Neuronal stem cell (in vitro differentiated cells): ENCODE measurements around the gene TEX11. TPM values are rescaled to one million over a fixed set of nuclear protein-coding genes. Genes with fewer than 3 reads are reported as not detected.

Experiments used
- DNase-seq: peaks from one replicate; pipeline ENCODE4 v3.0.0-alpha.2; 2013; ENCODE audit warnings: low spot score
- H2AFZ ChIP-seq: one replicate; pipeline ENCODE4 v1.6.1; 2013; ENCODE audit warnings: mild to moderate bottlenecking, low read length, inconsistent platforms
- H2AK5ac ChIP-seq: 2 replicates; pipeline ENCODE4 v1.6.1; 2013; ENCODE audit warnings: low read depth, mild to moderate bottlenecking, inconsistent platforms, low read length, moderate library complexity, mixed read lengths
- H2BK120ac ChIP-seq: 2 replicates; pipeline ENCODE4 v1.6.1; 2013; ENCODE audit warnings: low read depth, mild to moderate bottlenecking, inconsistent platforms, low read length, moderate library complexity, mixed read lengths
- H2BK12ac ChIP-seq: one replicate; pipeline ENCODE4 v1.6.1; 2013; ENCODE audit warnings: low read length, inconsistent platforms
- H2BK15ac ChIP-seq: 2 replicates; pipeline ENCODE4 v1.6.1; 2013; ENCODE audit warnings: mild to moderate bottlenecking, low read length, inconsistent platforms, mixed read lengths
- H2BK5ac ChIP-seq: one replicate; pipeline ENCODE4 v1.6.1; 2013; ENCODE audit warnings: inconsistent platforms, mild to moderate bottlenecking, low read length, moderate library complexity
- H3K14ac ChIP-seq: one replicate; pipeline ENCODE4 v1.6.1; 2013; ENCODE audit warnings: low read length, inconsistent platforms
- H3K18ac ChIP-seq: 2 replicates; pipeline ENCODE4 v1.6.1; 2013; ENCODE audit warnings: low read length, inconsistent platforms
- H3K23ac ChIP-seq: 2 replicates; pipeline ENCODE4 v1.6.1; 2013; ENCODE audit warnings: low read depth, mild to moderate bottlenecking, mixed read lengths, low read length, inconsistent platforms; ENCODE audit not compliant: poor library complexity
- H3K27ac ChIP-seq: replicated peaks from 3 replicates; pipeline ENCODE4 v1.5.1; 2013; ENCODE audit warnings: low read length, inconsistent platforms
- H3K27me3 ChIP-seq, 3 experiments: 2 replicates each; pipeline ENCODE4 v1.6.1; 2013; ENCODE audit warnings: low read length in 3 of 3, mild to moderate bottlenecking in 2 of 3, inconsistent platforms in 1 of 3, low read depth in 1 of 3, mixed read lengths in 1 of 3, moderate library complexity in 1 of 3; ENCODE audit not compliant: control insufficient read depth in 3 of 3, insufficient read depth in 3 of 3
- H3K36me3 ChIP-seq, 2 donors: replicated peaks in 1 of 2; 2 replicates each; pipeline ENCODE4 v1.6.1; 2013; ENCODE audit warnings: low read length in 2 of 2; ENCODE audit not compliant: control insufficient read depth in 2 of 2, insufficient read depth in 2 of 2
- H3K4ac ChIP-seq: 2 replicates; pipeline ENCODE4 v1.6.1; 2013; ENCODE audit warnings: inconsistent platforms, mild to moderate bottlenecking, low read length, moderate library complexity
- H3K4me1 ChIP-seq, 2 donors: 1 replicate in 1 of 2; 2 replicates in 1 of 2; pipeline ENCODE4 v1.6.1; 2013; ENCODE audit warnings: low read length in 2 of 2, low read depth in 1 of 2; ENCODE audit not compliant: control insufficient read depth in 2 of 2, insufficient read depth in 1 of 2
- H3K4me2 ChIP-seq: one replicate; pipeline ENCODE4 v1.6.1; 2013; ENCODE audit warnings: mild to moderate bottlenecking, low read length, inconsistent platforms; ENCODE audit not compliant: insufficient read depth, poor library complexity, severe bottlenecking
- H3K4me3 ChIP-seq, 2 donors: 2 replicates each; pipeline ENCODE4 v1.5.1; 2013; ENCODE audit warnings: low read length in 2 of 2, mild to moderate bottlenecking in 2 of 2, inconsistent platforms in 1 of 2, moderate library complexity in 1 of 2
- H3K79me1 ChIP-seq: one replicate; pipeline ENCODE4 v1.6.1; 2013; ENCODE audit warnings: low read depth, mild to moderate bottlenecking, inconsistent platforms, low read length, moderate library complexity
- H3K9ac ChIP-seq: one replicate; pipeline ENCODE4 v1.6.1; 2013; ENCODE audit warnings: mild to moderate bottlenecking, low read depth, low read length, inconsistent platforms; ENCODE audit not compliant: poor library complexity
- H3K9me3 ChIP-seq, 2 donors: replicated peaks in 1 of 2; 2 replicates each; pipeline versions ENCODE3 to v1.6.1; 2013; ENCODE audit warnings: low read length in 2 of 2, mild to moderate bottlenecking in 2 of 2, inconsistent platforms in 1 of 2, low read depth in 1 of 2, mixed read lengths in 1 of 2, moderate library complexity in 1 of 2; ENCODE audit not compliant: control insufficient read depth in 2 of 2, insufficient read depth in 1 of 2
- H4K8ac ChIP-seq: one replicate; pipeline ENCODE4 v1.6.1; 2013; ENCODE audit warnings: low read depth, mild to moderate bottlenecking, inconsistent platforms, low read length, moderate library complexity
- H4K91ac ChIP-seq: one replicate; pipeline ENCODE4 v1.6.1; 2013; ENCODE audit warnings: low read length, low read depth, mild to moderate bottlenecking, inconsistent platforms; ENCODE audit not compliant: poor library complexity
- WGBS, 2 donors: extraction: QIAGEN DNeasy Blood & Tissue Kit; methylation state at CpG; one replicate each; pipeline ENCODE4 v1.1.7; 2013; ENCODE audit warnings: missing lambda C conversion rate in 2 of 2, mixed read lengths in 1 of 2; ENCODE audit not compliant: insufficient read length in 2 of 2, insufficient replicate concordance in 1 of 2; ENCODE audit errors: extremely low coverage in 2 of 2; 5-methylcytosine and 5-hydroxymethylcytosine counted together
- polyA plus RNA-seq, 2 experiments: library from polyadenylated mRNA; stranded (reverse); fragments of 200-250 nt; gene quantifications; one replicate each; pipeline ENCODE4 v1.2.3, GENCODE V29; 2013

TEX11 gene
- 0.35 TPM for polyA plus RNA-seq (2013, experiment 1 of 2)
- polyA plus RNA-seq (2013, experiment 2 of 2), result 0.43 TPM

GRCh38 chrX:70908541-70908940 lies at the start of gene TEX11:
Gene TEX11 (minus strand): TSS chrX:70908711. CDS start chrX:70907789, 922 bp downstream.
- Histone ChIP-seq H3K4ac (no peak within 1 kb of the TSS), H3K36me3 (no peaks in the 10 kb centered on the region), H3K14ac (no peak within 1 kb of the TSS), H2AK5ac (no peak within 1 kb of the TSS), H3K27me3 (no peaks in the 10 kb centered on the region), H3K4me1 (no peaks in the 10 kb centered on the region), H3K27ac (no peak within 1 kb of the TSS), H4K8ac (no peak within 1 kb of the TSS), H3K4me2 (no peak within 1 kb of the TSS), H4K91ac (no peak within 1 kb of the TSS), H2BK15ac (no peak within 1 kb of the TSS), H3K9ac (no peak within 1 kb of the TSS), H3K79me1 (no peaks in the 10 kb centered on the region), H3K4me3 (peak within 1 kb of the TSS in 1 of 2 donors; percentile 67), H3K9me3 (peaks cover 0 to 2% of the 10 kb centered on the region in 2 donors), H2BK120ac (no peak within 1 kb of the TSS), H3K18ac (no peak within 1 kb of the TSS), H2AFZ (no peak within 1 kb of the TSS), H2BK12ac (no peak within 1 kb of the TSS), H2BK5ac (no peak within 1 kb of the TSS), H3K23ac (no peak within 1 kb of the TSS)
- WGBS, 2 donors, result no CpG with 5 or more reads among the region's 14 CpGs
- no peak for DNase-seq

DNA sequence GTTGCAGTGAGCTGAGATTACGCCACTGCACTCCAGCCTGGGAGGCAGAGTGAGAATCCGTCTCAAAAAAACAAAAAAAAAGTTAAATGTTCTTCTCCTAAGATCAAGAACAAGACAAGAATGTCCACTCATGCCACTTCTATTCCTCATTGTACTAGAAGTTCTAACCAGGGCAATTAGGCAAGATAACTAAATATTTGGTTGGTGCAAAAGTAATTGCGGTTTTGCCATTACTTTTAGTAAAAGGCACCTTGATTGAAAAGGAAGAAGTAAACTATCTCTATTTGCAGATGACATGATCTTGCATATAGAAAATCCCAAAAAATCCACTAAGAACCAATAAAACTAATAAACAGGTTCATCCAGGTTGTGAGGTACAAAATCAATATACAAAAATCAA lies 46.4 kb upstream of the TEX11 start:
- no peaks in the 10 kb centered on the region for H3K27me3 ChIP-seq
- no peak overlapping the region for H3K23ac ChIP-seq
- H2BK12ac ChIP-seq, result no peak overlapping the region
- no peak overlapping the region for H2AFZ ChIP-seq
- H3K4me1 ChIP-seq, result no peaks in the 10 kb centered on the region
- H4K8ac ChIP-seq, result no peak overlapping the region
- no peak overlapping the region for H3K27ac ChIP-seq
- H4K91ac ChIP-seq, result no peak overlapping the region
- no peak overlapping the region for H2AK5ac ChIP-seq
- no peak overlapping the region for H3K18ac ChIP-seq
- H3K36me3 ChIP-seq, result no peaks in the 10 kb centered on the region
- no peak overlapping the region for H3K9ac ChIP-seq
- H2BK5ac ChIP-seq, result no peak overlapping the region
- no CpG with 5 or more reads among the region's 3 CpGs for WGBS, 2 donors
- no peaks in the 10 kb centered on the region for H3K9me3 ChIP-seq
- H2BK120ac ChIP-seq, result no peak overlapping the region
- H3K14ac ChIP-seq, result no peak overlapping the region
- no peak overlapping the region for H2BK15ac ChIP-seq
- DNase-seq, result no peak
- H3K79me1 ChIP-seq, result no peaks in the 10 kb centered on the region
- no peak overlapping the region for H3K4me3 ChIP-seq
- H3K4ac ChIP-seq, result no peak overlapping the region
- no peak overlapping the region for H3K4me2 ChIP-seq

DNA sequence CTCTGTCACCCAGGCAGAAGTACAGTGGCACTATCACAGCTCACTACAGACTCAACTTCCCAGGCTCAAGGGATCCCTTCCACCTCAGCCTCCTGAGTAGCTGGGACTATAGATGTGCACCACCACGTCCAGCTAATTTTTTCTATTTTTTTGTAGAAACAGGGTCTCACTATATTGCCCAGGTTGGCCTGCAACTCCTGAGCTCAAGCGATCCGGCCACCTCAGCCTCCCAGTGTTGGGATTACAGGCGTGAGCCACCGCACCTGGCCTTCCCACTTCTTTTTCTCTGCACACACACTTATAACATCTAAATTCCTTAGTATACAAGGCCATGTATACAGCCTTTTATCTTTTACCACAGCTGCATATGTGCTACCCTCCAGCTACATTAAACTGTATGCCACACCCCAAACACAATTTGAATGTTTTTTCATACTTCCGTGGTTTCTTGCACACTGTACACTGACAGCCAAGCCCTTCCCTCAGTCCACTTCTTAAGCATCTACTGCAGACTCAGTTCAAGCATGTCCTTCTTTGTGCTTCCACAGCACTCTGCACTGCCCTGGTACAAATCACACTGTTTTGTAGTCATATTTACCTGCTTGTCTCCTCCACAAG lies 15.9 kb upstream of the TEX11 start:
- Histone ChIP-seq H3K9me3 (no peaks in the 10 kb centered on the region), H3K27me3 (no peaks in the 10 kb centered on the region), H3K4me2 (no peak overlapping the region), H3K4ac (no peak overlapping the region), H2AFZ (no peak overlapping the region), H3K23ac (no peak overlapping the region), H4K8ac (no peak overlapping the region), H2BK120ac (no peak overlapping the region), H3K79me1 (peaks cover 2% of the 10 kb centered on the region), H3K14ac (no peak overlapping the region), H4K91ac (no peak overlapping the region), H2AK5ac (no peak overlapping the region), H2BK5ac (no peak overlapping the region), H3K18ac (no peak overlapping the region), H3K4me1 (peaks cover 0 to 9% of the 10 kb centered on the region in 2 donors), H3K27ac (no peak overlapping the region), H3K36me3 (peaks cover 2 to 9% of the 10 kb centered on the region in 2 donors), H2BK12ac (no peak overlapping the region), H3K9ac (no peak overlapping the region), H3K4me3 (no peak overlapping the region), H2BK15ac (no peak overlapping the region)
- DNase-seq, result no peak
- WGBS, 2 donors, result no CpG with 5 or more reads among the region's 6 CpGs

DNA sequence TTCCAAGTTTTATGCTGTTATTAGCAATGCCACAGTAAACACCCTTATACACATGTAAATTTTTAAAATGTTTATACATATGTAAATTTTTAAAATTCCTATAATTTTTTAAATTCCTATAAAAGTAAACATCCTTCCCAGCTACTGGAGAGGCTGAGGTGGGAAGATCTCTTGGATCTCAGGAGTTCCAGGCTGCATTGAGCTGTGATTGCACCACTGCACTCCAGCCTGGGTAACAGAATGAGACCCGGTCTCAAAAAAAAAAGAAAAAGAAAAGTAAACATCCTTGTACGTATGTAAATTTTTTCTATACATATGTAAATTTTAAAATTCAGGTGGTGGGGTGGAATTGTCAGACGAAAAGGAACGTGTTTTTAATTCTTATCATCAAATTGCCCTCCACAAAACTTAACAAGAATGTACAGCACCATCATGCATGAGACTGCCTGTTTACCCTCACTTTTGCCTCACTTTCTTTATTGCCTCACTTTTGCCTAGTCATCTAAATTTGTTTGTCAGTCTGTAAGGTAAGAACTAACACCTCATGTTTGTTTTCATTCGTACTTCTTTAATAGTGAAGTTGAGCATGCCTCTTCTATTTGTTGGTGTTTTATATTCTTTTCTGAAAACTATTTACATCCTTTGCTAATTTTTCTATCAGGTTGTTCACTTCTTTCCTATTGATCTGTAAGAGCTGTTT lies 14.4 kb upstream of the TEX11 start:
- H3K79me1 ChIP-seq, result peaks cover 2% of the 10 kb centered on the region
- no peaks in the 10 kb centered on the region for H3K27me3 ChIP-seq
- H3K23ac ChIP-seq, result no peak overlapping the region
- H4K91ac ChIP-seq, result no peak overlapping the region
- peaks cover 0 to 4% of the 10 kb centered on the region in 2 donors for H3K4me1 ChIP-seq
- no peak overlapping the region for H3K18ac ChIP-seq
- H2BK12ac ChIP-seq, result no peak overlapping the region
- no peak overlapping the region for H3K4ac ChIP-seq
- H2AK5ac ChIP-seq, result no peak overlapping the region
- H3K9me3 ChIP-seq, result no peaks in the 10 kb centered on the region
- DNase-seq, result no peak
- H3K9ac ChIP-seq, result no peak overlapping the region
- H2AFZ ChIP-seq, result no peak overlapping the region
- H3K4me3 ChIP-seq, result no peak overlapping the region
- H4K8ac ChIP-seq, result no peak overlapping the region
- H3K14ac ChIP-seq, result no peak overlapping the region
- no peak overlapping the region for H2BK15ac ChIP-seq
- no peak overlapping the region for H3K4me2 ChIP-seq
- WGBS, 2 donors, result no CpG with 5 or more reads among the region's 5 CpGs
- H2BK120ac ChIP-seq, result no peak overlapping the region
- peaks cover 2 to 9% of the 10 kb centered on the region in 2 donors for H3K36me3 ChIP-seq
- H2BK5ac ChIP-seq, result no peak overlapping the region
- H3K27ac ChIP-seq, result no peak overlapping the region
